Astrocyte of the cerebellum (primary cell): ENCODE results near the gene NCAM2.

Experiments
- DNase-seq: peaks from one replicate; pipeline ENCODE4 v3.0.0-alpha.2; 2011; ENCODE audit warnings: low read depth
- H3K4me3 ChIP-seq: 2 replicates; pipeline ENCODE4 v1.5.1; 2011; ENCODE audit warnings: mild to moderate bottlenecking, low read depth, low read length, moderate library complexity
- CTCF ChIP-seq: IDR thresholded peaks from 2 replicates; pipeline ENCODE4 v1.5.1; 2012; ENCODE audit warnings: low read length, low read depth, moderate library complexity, mild to moderate bottlenecking; ENCODE audit errors: missing control alignments
- in situ Hi-C: cut with HindIII; loops from 2 replicates; pipeline ENCODE4 v1.10.0; 2017; ENCODE audit warnings: low sequenced_read_pairs

The NCAM2 gene

GRCh38 chr21:21232320-21232719 lies 234.1 kb downstream of the NCAM2 start:
- in situ Hi-C loops: no loop called here
- peak; percentile 53 for DNase-seq
- peak; percentile 56 for TF ChIP-seq CTCF
- H3K4me3 ChIP-seq: no peak overlapping the region

- no peak overlapping the region for H3K4me3 ChIP-seq
- DNase-seq: no peak
- no peak for TF ChIP-seq CTCF
- in situ Hi-C loops: no loop called here
Measured at GRCh38 chr21:21233051-21233450, 234.8 kb downstream of the NCAM2 start.

- DNase-seq: no peak
- no peak overlapping the region for H3K4me3 ChIP-seq
- in situ Hi-C loops: no loop called here
- TF ChIP-seq CTCF: no peak
Measured at GRCh38 chr21:21236996-21237395, 238.8 kb downstream of the NCAM2 start.

GRCh38 chr21:21238629-21239400 lies 240.6 kb downstream of the NCAM2 start:
- DNase-seq: no peak
- in situ Hi-C loops: no loop called here
- TF ChIP-seq CTCF: no peak
- no peak overlapping the region for H3K4me3 ChIP-seq

GRCh38 chr21:21241391-21241790 lies 243.2 kb downstream of the NCAM2 start:
- DNase-seq: no peak
- in situ Hi-C loops: no loop called here
- no peak overlapping the region for H3K4me3 ChIP-seq
- TF ChIP-seq CTCF: no peak

- TF ChIP-seq CTCF: no peak
- in situ Hi-C loops: no loop called here
- H3K4me3 ChIP-seq: no peak overlapping the region
- DNase-seq: no peak
Measured at GRCh38 chr21:21246007-21246406, 247.8 kb downstream of the NCAM2 start.

- no peak for TF ChIP-seq CTCF
- no peak overlapping the region for H3K4me3 ChIP-seq
- in situ Hi-C loops: no loop called here
- DNase-seq: no peak
Measured at GRCh38 chr21:21247424-21247823, 249.2 kb downstream of the NCAM2 start.
